ENCODE results near the gene DLX5.
A peak's percentile ranks its signal among the peaks of the same experiment; 100 is the strongest.

Gene DLX5

DNA sequence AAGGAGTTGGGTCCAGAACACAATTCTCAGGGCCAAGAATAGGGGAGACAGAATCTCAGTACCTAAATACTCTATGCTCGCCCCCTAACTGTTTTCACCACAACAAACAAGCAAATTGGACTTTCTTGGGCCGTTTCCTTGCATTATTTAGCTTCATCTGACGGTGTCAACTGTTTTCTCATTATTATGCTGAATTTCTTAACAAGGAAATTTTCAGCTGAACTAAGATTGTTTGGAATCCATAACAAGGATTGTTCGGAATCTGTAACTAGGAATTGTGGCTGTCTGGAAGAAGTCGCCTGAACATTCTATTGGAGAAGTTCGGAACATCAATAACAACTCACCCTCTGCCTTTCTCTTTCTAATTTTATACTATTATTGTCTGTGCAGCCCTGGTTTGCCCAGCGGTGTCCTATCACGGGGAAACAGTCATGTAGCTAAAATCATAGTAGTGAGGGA lies 34.7 kb downstream of the DLX5 start:
- DNase-seq = no peak

GRCh38 chr7:96989241-96989858 lies 35.3 kb downstream of the DLX5 start:
- no peak for DNase-seq

DNA sequence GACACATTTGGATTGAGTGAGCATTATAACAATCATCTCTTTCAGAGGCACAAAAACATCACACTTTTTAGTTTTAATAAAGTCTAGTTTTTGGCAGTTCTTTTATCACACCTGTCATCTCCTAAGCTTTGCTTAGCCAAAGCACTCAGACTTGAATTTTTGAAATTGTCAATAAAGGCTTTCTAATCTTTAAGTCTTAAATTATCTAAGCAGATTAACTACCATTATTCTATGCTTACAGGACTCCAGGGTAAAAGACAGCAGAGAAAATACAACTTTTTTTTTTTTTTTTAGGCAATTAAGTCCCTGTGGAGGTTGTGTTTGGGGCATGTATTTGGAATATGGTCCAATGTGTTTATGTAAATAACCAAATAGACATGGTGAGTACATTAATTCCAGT lies 36.9 kb downstream of the DLX5 start:
- DNase-seq = no peak

GRCh38 chr7:96986901-96987300 lies 37.7 kb downstream of the DLX5 start:
- no peak for DNase-seq

GRCh38 chr7:96985992-96986391 lies 38.6 kb downstream of the DLX5 start:
- no peak for DNase-seq

DNA sequence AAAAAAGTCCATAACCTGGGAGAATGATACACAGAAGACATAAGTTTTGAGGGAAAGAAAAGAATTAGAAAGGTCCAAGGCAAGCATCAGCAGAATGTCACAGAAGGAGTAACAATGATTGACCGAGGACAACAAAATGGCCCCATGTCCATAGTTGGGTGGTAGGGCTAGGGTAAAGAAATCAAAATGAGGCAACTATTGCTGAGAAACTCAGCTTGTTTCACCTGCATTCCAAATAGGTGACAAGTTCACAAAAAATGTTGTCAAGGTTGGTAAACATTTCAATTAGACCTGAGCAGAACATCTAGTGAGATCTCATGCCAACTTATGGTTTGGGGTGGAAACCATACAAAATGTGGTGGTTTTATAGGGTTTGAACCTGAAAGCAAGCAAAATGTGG lies 42.0 kb downstream of the DLX5 start:
- DNase-seq = no peak

- no peak for DNase-seq
These were observed 44.9 kb downstream of the DLX5 start for GRCh38 chr7:96979551-96980276.

- DNase-seq = no peak
These were observed 47.2 kb downstream of the DLX5 start for GRCh38 chr7:96977445-96977844.

DNA sequence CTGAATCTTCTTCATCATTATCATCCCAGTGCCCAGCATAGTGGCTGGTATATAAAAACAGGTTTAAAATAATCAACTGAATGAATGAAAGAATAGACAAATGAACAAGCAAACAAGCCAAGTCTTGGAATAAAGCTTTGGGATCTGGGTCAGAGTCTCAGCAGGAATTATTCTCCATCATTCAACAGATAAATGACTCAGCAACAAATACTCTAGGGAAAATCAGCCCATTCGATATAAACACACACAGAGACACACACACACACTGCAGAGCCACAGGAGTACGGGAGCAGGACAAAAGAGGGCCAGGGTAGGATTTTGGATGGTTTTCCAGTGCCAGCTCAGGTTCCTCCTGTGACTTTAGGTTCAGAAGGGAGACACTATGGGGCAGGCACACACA lies 48.5 kb downstream of the DLX5 start:
- no peak for DNase-seq

GRCh38 chr7:96973986-96974385 lies 50.6 kb downstream of the DLX5 start:
- DNase-seq = peak; percentile 4

DNA sequence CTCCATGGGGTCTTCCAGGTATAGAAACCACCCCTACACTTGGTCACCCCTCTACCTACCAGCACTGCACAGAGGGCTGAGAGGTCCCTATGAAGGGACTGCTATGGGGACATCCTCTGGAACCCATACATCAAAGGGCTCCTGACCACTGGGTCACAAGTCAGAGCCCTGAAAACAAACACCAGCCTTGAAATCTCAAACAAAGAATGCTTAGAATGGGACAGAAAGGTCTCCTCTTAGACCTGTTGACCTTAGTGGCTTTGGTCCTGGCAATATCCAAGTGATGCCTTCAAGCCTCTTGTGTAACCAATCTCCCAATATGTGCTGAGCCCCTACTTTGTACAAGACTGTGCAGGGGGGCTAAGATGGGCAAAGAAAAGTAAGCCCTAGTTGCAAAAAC lies 53.9 kb downstream of the DLX5 start:
- DNase-seq = no peak
